Astrocyte of the cerebellum (primary cell): ENCODE data around the gene ASIC2.

ENCODE experiments used
- DNase-seq: peaks from one replicate; pipeline ENCODE4 v3.0.0-alpha.2; 2011; ENCODE audit warnings: low read depth
- H3K4me3 ChIP-seq: 2 replicates; pipeline ENCODE4 v1.5.1; 2011; ENCODE audit warnings: mild to moderate bottlenecking, low read depth, low read length, moderate library complexity
- in situ Hi-C: cut with HindIII; loops from 2 replicates; pipeline ENCODE4 v1.10.0; 2017; ENCODE audit warnings: low sequenced_read_pairs
- TF ChIP-seq, protein P1 (sequence below): IDR thresholded peaks from 2 replicates; pipeline ENCODE4 v1.5.1; 2012; ENCODE audit warnings: low read length, low read depth, moderate library complexity, mild to moderate bottlenecking; ENCODE audit errors: missing control alignments

ASIC2 gene

DNA sequence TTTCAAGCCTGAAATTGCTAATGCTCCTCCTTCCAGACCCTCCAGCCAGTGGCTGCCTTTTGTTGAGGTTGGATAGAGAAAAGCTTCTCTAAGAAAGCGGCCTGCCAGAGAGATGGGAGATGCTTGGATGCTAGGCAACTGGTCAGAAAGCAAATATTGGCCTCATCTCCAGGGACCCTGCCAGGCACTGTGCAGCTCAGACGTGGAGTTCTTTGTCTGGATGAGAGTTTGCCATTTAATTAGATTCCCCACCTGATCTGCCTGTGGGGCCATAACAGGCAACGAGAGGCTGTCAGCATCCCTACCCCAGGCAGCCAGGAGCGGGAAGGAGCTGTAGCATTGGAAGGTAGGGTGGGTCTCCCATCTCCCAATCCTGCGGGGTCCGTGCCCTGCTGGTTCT is 52.7 kb downstream of the ASIC2 start:
- DNase-seq, result no peak
- H3K4me3 ChIP-seq, result no peak overlapping the region
- in situ Hi-C loops, result no loop called here
- TF ChIP-seq, protein P1, sequence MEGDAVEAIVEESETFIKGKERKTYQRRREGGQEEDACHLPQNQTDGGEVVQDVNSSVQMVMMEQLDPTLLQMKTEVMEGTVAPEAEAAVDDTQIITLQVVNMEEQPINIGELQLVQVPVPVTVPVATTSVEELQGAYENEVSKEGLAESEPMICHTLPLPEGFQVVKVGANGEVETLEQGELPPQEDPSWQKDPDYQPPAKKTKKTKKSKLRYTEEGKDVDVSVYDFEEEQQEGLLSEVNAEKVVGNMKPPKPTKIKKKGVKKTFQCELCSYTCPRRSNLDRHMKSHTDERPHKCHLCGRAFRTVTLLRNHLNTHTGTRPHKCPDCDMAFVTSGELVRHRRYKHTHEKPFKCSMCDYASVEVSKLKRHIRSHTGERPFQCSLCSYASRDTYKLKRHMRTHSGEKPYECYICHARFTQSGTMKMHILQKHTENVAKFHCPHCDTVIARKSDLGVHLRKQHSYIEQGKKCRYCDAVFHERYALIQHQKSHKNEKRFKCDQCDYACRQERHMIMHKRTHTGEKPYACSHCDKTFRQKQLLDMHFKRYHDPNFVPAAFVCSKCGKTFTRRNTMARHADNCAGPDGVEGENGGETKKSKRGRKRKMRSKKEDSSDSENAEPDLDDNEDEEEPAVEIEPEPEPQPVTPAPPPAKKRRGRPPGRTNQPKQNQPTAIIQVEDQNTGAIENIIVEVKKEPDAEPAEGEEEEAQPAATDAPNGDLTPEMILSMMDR, result no peak

DNA sequence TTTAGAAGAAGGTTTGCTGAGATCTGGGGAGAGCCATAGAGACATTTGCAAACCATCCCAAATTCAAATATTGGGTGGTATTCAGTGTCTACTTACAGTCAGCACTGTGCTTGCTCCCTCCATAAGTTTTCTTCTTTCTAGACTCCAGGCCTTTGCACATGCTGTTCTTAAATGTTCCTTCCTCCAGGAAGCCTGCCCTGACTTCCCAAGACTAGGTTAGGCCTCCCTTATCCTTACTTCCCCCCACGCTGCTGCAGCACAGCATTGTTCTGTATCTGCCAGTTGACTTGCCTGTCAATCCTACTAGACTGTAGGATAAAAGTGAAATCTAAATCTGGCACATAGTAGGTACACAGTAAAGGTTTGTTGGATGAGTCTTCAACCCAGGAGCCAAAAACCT is 53.4 kb downstream of the ASIC2 start:
- TF ChIP-seq, protein P1, result no peak
- H3K4me3 ChIP-seq, result no peak overlapping the region
- in situ Hi-C loops, result no loop called here
- DNase-seq, result no peak

DNA sequence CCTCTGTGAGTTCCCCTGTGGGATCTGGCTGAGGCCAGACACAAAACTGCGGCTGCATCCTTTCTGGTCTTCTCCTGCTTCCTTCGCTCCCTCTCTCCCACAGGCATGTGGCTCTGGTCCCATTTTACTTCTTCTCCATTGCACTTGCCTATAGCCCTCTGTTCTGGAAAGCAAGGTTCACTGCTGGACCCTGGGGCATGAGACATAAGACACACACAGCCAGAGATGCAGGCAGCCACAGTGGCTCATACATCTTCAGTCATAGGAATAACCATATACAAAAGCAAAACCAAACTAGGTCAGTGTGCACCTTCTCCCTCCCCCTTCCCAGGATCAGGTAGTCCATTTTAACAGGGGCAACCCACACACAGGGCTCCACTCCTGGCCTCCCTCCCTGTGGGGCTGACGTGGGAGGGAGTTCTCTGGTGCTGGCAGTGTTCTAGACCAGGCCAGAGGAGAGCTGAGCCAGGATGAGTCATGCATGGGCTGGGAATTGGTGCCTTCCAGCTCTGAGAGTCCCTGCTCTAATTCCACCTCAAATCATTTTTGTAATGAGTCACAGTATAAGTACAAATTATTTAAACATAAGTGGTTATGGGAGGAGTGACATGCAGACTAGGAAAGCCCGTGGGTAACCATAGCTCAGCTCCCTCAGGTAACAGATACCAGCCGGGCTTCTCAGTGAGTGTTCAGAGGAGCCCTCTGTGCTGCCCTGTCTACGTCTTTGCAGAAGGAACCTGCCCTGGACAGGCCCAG is 58.0 kb downstream of the ASIC2 start:
- peak; percentile 92 for DNase-seq
- H3K4me3 ChIP-seq, result no peak overlapping the region
- in situ Hi-C loops, result no loop called here
- TF ChIP-seq, protein P1, result no peak

DNA sequence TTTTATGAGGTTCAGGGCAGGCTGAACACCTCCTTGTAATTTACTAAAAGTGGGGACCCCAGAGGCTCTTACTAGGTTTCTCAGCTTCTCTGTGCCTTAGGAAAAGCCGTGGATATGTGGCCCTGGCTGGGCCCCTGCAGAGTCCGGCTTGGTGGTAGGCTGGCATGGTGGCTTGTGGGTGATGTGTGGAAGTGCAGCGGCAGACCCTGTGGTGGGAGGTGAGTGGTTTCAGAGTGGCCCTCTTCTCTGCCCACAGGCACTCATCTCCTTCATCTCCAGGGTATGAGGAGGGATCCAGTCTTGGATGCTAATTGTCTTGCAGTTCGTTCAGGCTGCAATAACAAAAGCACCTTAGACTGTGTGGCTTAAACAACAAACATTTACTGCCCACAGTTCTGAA is 58.9 kb downstream of the ASIC2 start:
- no peak overlapping the region for H3K4me3 ChIP-seq
- TF ChIP-seq, protein P1, result no peak
- in situ Hi-C loops, result no loop called here
- no peak for DNase-seq

DNA sequence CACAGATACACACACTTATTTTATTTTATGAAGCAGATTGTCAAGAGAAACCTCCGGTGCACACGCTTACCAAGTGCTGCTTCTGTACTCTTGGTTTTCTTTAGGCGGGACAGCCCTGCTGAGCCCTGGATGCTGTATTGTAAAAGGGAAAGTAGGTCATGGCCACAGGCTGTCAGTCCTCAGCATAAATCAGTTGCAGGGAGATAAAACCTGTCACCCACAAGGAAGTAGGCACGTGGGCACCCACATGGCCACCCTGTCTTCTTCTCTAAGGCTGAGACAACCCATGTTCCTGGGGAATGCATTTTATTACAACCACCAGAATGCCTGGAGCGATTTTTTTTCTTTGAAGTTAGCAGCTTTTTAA is 59.3 kb downstream of the ASIC2 start:
- TF ChIP-seq, protein P1, result no peak
- no peak overlapping the region for H3K4me3 ChIP-seq
- no peak for DNase-seq
- in situ Hi-C loops, result no loop called here

DNA sequence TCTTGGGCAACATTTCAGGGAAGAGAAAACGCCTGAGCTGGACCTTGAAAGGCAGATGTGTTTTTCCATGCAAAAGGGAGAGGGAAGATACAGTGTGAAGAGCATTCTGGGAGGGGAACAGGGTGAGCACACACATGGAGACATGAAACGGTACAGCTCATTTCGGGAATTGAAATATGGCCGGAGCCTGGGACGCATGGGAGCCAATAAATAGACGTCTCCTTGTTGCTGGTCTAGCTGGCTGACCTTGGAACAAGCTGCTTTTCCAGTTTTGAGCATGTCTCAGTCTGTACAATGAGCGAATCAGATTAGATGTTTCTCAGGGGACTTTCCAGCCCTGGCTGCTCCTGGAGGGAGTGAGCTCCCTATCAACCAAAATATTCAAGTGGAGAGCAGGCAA is 63.6 kb downstream of the ASIC2 start:
- TF ChIP-seq, protein P1, result no peak
- DNase-seq, result no peak
- no peak overlapping the region for H3K4me3 ChIP-seq
- in situ Hi-C loops, result no loop called here
